ENCODE measurements around the gene CPEB4.

CPEB4 gene

GRCh38 chr5:173887610-173888472 lies at the start of gene CPEB4:
Gene CPEB4, plus strand, starts transcription at chr5:173888349. Its CDS starts 1,385 bp downstream, at chr5:173889734.
- in situ Hi-C loops (cut with MboI; ENCODE audit: low pct_unique_long_range_greater_than_20kb, low sequenced_read_pairs) = no loop called here

GRCh38 chr5:173839117-173839713 lies 48.9 kb upstream of the CPEB4 start:
- no peak for DNase-seq
- in situ Hi-C loops (cut with MboI; ENCODE audit: low pct_unique_long_range_greater_than_20kb, low sequenced_read_pairs) = no loop called here

More at GRCh38 chr5:173887610-173888472, at the start of gene CPEB4:
- DNase-seq = peak; percentile 99

- in situ Hi-C loops (cut with MboI; ENCODE audit: low pct_unique_long_range_greater_than_20kb, low sequenced_read_pairs) = no loop called here
- no peak for DNase-seq
Measured at GRCh38 chr5:173840111-173840983, 47.8 kb upstream of the CPEB4 start.

- DNase-seq = no peak
- in situ Hi-C loops (cut with MboI; ENCODE audit: low pct_unique_long_range_greater_than_20kb, low sequenced_read_pairs) = no loop called here
Measured at GRCh38 chr5:173841710-173842109, 46.4 kb upstream of the CPEB4 start.

- no peak for DNase-seq
- in situ Hi-C loops (cut with MboI; ENCODE audit: low pct_unique_long_range_greater_than_20kb, low sequenced_read_pairs) = no loop called here
Measured at GRCh38 chr5:173843794-173844193, 44.4 kb upstream of the CPEB4 start.

- in situ Hi-C loops (cut with MboI; ENCODE audit: low pct_unique_long_range_greater_than_20kb, low sequenced_read_pairs) = no loop called here
- DNase-seq = no peak
Measured at GRCh38 chr5:173845321-173845720, 42.8 kb upstream of the CPEB4 start.

GRCh38 chr5:173846929-173847501 lies 41.1 kb upstream of the CPEB4 start:
- no peak for DNase-seq
- in situ Hi-C loops (cut with MboI; ENCODE audit: low pct_unique_long_range_greater_than_20kb, low sequenced_read_pairs) = no loop called here

GRCh38 chr5:173848986-173849596 lies 39.1 kb upstream of the CPEB4 start:
- DNase-seq = no peak
- in situ Hi-C loops (cut with MboI; ENCODE audit: low pct_unique_long_range_greater_than_20kb, low sequenced_read_pairs) = no loop called here

- DNase-seq = no peak
- in situ Hi-C loops (cut with MboI; ENCODE audit: low pct_unique_long_range_greater_than_20kb, low sequenced_read_pairs) = no loop called here
Measured at GRCh38 chr5:173849908-173850307, 38.2 kb upstream of the CPEB4 start.

- in situ Hi-C loops (cut with MboI; ENCODE audit: low pct_unique_long_range_greater_than_20kb, low sequenced_read_pairs) = no loop called here
- no peak for DNase-seq
Measured at GRCh38 chr5:173850659-173851058, 37.5 kb upstream of the CPEB4 start.

- no peak for DNase-seq
- in situ Hi-C loops (cut with MboI; ENCODE audit: low pct_unique_long_range_greater_than_20kb, low sequenced_read_pairs) = no loop called here
Measured at GRCh38 chr5:173851595-173852243, 36.4 kb upstream of the CPEB4 start.

- in situ Hi-C loops (cut with MboI; ENCODE audit: low pct_unique_long_range_greater_than_20kb, low sequenced_read_pairs) = no loop called here
- DNase-seq = no peak
Measured at GRCh38 chr5:173852790-173853359, 35.3 kb upstream of the CPEB4 start.

GRCh38 chr5:173853370-173854131 lies 34.6 kb upstream of the CPEB4 start:
- in situ Hi-C loops (cut with MboI; ENCODE audit: low pct_unique_long_range_greater_than_20kb, low sequenced_read_pairs) = no loop called here
- DNase-seq = peak; percentile 61

- in situ Hi-C loops (cut with MboI; ENCODE audit: low pct_unique_long_range_greater_than_20kb, low sequenced_read_pairs) = no loop called here
- no peak for DNase-seq
Measured at GRCh38 chr5:173855162-173855994, 32.8 kb upstream of the CPEB4 start.

- DNase-seq = no peak
- in situ Hi-C loops (cut with MboI; ENCODE audit: low pct_unique_long_range_greater_than_20kb, low sequenced_read_pairs) = no loop called here
Measured at GRCh38 chr5:173855995-173856656, 32.0 kb upstream of the CPEB4 start.

GRCh38 chr5:173857234-173857633 lies 30.9 kb upstream of the CPEB4 start:
- in situ Hi-C loops (cut with MboI; ENCODE audit: low pct_unique_long_range_greater_than_20kb, low sequenced_read_pairs) = no loop called here
- DNase-seq = no peak
